Activated naive CD8-positive, alpha-beta T cell treated with anti-CD3 and anti-CD28 coated beads, Interleukin-2, amount 50 U/mL, for 16 hours (primary cell): ENCODE results near the gene PPP1R7.

ENCODE experiments used
- DNase-seq: peaks from one replicate; pipeline ENCODE4 v3.0.0-alpha.2; 2020; ENCODE audit warnings: low read depth, low spot score

Gene PPP1R7

GRCh38 chr2:241228860-241229516, 78.7 kb downstream of the PPP1R7 start:
- no peak for DNase-seq

GRCh38 chr2:241229563-241230401, 79.5 kb downstream of the PPP1R7 start:
- no peak for DNase-seq

- DNase-seq: no peak
These were observed 80.2 kb downstream of the PPP1R7 start for GRCh38 chr2:241230435-241230834.

- no peak for DNase-seq
These were observed 82.7 kb downstream of the PPP1R7 start for GRCh38 chr2:241232736-241233575.
